ENCODE data around the gene MAPK7.

Gene MAPK7

GRCh38 chr17:19359856-19360255 is 18.4 kb upstream of the MAPK7 start:
- DNase-seq = no peak
- in situ Hi-C loops (cut with HindIII; ENCODE audit: low pct_ligation_motif_present, low pct_unique_long_range_greater_than_20kb, low sequenced_read_pairs) = loop anchor here (25.0 kb wide), 1 partner anchor 102 kb away; no protein-coding TSS in a partner anchor

GRCh38 chr17:19360772-19361171 is 17.5 kb upstream of the MAPK7 start:
- DNase-seq = no peak
- in situ Hi-C loops (cut with HindIII; ENCODE audit: low pct_ligation_motif_present, low pct_unique_long_range_greater_than_20kb, low sequenced_read_pairs) = loop anchor here (25.0 kb wide), 1 partner anchor 102 kb away; no protein-coding TSS in a partner anchor

DNA sequence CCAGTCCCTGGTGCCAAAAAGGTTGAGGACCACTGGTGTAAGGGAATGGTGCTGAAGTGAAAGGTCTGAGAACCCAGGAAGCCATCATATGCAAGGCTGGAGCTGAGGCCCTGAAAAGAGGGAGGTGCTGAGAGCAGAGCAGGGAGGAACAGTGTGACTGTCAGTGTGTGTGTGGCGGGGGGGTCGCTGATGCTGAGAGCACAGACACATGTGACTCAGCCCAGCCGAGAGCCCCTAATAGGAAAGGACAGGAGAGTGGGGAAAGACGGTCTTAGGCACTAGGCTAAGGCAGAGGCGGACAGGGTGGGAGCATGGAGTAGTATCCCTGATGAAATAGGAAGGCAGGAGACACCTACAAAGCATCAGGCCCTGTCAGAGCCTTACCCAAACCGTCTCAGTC is 17.0 kb upstream of the MAPK7 start:
- in situ Hi-C loops (cut with HindIII; ENCODE audit: low pct_ligation_motif_present, low pct_unique_long_range_greater_than_20kb, low sequenced_read_pairs) = loop anchor here (25.0 kb wide), 1 partner anchor 101 kb away; no protein-coding TSS in a partner anchor
- DNase-seq = no peak

GRCh38 chr17:19361944-19362276 is 16.4 kb upstream of the MAPK7 start:
- no peak for DNase-seq
- in situ Hi-C loops (cut with HindIII; ENCODE audit: low pct_ligation_motif_present, low pct_unique_long_range_greater_than_20kb, low sequenced_read_pairs) = loop anchor here (25.0 kb wide), 1 partner anchor 100 kb away; no protein-coding TSS in a partner anchor

DNA sequence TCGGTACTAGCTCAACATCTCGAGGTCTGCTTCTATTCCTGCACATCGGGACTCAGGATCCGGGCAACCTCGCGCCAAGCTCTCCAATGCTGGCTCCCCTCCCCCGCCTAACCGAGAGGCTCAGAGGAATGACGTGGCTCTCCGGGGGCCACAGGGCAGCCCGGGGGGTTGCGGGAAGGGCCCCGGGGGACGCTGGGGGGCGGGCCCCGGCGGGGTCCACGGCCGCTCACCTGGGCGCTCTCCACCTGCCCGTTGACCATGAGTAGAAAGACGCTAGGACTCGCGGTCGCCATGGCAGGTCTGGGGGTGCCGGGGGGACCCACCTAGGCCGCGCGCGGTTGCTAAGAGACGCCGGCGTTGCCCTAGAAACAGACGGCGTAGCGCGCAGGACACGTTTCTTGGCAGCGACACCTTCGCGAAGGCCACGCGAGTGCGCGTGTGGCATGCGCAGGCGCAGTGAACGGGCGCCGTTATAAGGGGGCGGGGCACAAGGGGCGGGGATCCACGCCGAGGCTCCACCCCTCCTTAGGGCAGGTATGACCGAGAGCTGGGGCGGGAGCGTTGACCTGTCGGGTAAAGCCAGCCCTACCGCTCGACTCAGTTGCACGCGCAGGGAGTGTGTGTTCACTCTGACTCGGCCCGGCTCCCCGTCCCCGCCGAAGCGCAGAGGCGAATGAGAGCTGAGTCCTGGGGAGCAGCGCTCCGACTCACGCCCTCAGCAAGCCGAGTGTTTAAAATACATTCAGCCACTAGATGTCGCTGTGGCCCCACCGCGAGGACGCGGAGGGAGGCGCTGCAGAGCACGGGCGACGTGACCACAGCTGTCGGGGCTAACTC is 15.8 kb upstream of the MAPK7 start, which contains the start of gene B9D1:
Gene B9D1, minus strand, starts transcription at position 447 of the 837 bp plus-strand sequence. Its CDS starts 154 bp downstream, at position 293.
- DNase-seq = peak; percentile 95
- in situ Hi-C loops (cut with HindIII; ENCODE audit: low pct_ligation_motif_present, low pct_unique_long_range_greater_than_20kb, low sequenced_read_pairs) = loop anchor here (25.0 kb wide), 1 partner anchor 100 kb away; no protein-coding TSS in a partner anchor

DNA sequence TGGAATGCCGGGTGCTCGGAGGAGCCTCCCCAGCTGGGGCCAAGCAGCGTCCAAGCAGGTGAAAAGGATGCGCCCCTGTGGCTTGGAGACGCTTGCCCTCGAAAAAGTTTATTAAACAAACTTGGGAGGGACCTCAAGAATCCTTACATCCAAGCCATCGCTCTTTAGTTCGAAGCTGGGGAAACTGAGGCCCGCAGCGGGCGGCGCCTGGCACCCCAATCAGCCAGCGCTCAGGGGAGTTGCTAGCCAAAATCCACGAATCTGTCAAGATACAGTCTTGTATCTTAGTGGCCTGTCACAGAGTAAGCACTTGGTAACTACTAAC is 15.2 kb upstream of the MAPK7 start:
- no peak for DNase-seq
- in situ Hi-C loops (cut with HindIII; ENCODE audit: low pct_ligation_motif_present, low pct_unique_long_range_greater_than_20kb, low sequenced_read_pairs) = loop anchor here (25.0 kb wide), 1 partner anchor 99 kb away; no protein-coding TSS in a partner anchor

- no peak for DNase-seq
- in situ Hi-C loops (cut with HindIII; ENCODE audit: low pct_ligation_motif_present, low pct_unique_long_range_greater_than_20kb, low sequenced_read_pairs) = loop anchor here (25.0 kb wide), 1 partner anchor 99 kb away; no protein-coding TSS in a partner anchor
These were observed 14.8 kb upstream of the MAPK7 start for GRCh38 chr17:19363460-19364035.

GRCh38 chr17:19364699-19365498 is 13.4 kb upstream of the MAPK7 start:
- DNase-seq = no peak
- in situ Hi-C loops (cut with HindIII; ENCODE audit: low pct_ligation_motif_present, low pct_unique_long_range_greater_than_20kb, low sequenced_read_pairs) = loop anchor here (25.0 kb wide), 1 partner anchor 97 kb away; no protein-coding TSS in a partner anchor

DNA sequence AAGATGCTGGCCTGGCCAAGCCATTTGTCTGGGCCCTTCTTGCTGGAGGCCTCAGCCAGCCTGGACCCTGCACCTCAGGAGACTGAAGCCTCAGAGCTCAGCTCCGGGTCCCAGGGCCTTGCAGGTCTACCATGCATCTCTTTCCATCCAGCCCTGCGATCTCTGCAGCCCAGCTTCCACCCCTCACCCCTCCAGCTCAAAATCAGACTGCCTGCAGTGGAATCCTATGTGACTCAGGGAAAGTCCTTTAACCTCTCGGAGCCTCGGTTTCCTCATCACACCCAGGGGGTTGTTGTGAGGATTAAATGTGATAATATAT is 12.8 kb upstream of the MAPK7 start:
- no peak for DNase-seq
- in situ Hi-C loops (cut with HindIII; ENCODE audit: low pct_ligation_motif_present, low pct_unique_long_range_greater_than_20kb, low sequenced_read_pairs) = loop anchor here (25.0 kb wide), 1 partner anchor 97 kb away; no protein-coding TSS in a partner anchor

DNA sequence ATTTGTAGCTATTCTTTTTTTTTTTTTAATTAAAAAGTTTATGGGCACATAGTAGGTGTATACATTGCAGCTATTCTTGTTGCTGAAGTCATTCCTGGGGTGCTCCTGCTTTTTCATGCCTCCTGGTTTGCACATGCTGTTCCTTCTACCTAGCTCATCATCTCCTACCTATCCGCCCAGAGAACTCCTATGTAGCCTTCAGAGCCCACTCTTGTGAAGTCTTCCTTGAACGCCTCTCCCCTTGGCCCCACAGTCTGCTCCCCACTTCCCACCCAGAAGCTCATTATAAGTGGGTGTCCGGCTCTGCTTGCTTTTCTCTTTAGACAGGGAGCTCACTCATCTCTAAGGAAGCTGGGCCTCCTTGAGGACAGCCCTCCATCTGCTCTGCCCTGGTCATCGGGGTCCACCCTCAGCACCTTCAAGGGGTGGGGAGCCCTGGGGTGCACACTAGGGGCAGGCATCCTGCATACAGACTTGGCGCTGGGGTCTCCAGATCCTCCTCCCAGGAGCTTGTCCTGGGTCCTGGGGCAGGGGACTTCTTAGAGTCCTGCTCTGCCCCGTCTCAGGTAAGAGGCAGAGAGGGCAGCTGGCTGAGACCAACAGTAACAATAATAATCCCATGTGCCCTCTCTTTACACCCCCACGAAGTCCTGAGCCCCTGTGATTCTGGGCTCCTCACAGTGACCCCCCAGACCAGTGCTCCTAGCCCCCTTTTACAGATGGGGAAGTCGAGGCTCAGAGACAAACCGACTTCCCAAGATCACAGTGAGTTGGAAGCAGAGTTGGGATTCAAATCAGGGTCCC is 12.3 kb upstream of the MAPK7 start:
- no peak for DNase-seq
- in situ Hi-C loops (cut with HindIII; ENCODE audit: low pct_ligation_motif_present, low pct_unique_long_range_greater_than_20kb, low sequenced_read_pairs) = loop anchor here (25.0 kb wide), 1 partner anchor 96 kb away; no protein-coding TSS in a partner anchor

DNA sequence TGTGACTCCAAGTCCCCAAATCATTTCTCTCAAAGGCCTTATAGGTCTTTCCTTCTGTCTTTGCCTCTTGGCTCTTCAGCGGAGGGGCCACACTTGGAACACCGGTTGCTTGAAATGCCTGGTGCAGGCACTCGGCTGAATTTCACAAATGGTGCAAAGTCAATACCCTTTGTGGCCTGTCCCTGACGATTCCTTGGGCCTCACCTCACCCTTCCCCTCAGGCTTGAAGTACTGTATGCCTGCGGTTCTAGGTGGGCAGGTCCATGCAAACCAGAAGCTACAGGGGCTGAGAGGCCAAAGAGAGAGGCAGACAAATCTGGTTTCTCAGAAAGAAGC is 11.7 kb upstream of the MAPK7 start:
- no peak for DNase-seq
- in situ Hi-C loops (cut with HindIII; ENCODE audit: low pct_ligation_motif_present, low pct_unique_long_range_greater_than_20kb, low sequenced_read_pairs) = loop anchor here (25.0 kb wide), 1 partner anchor 96 kb away; no protein-coding TSS in a partner anchor

DNA sequence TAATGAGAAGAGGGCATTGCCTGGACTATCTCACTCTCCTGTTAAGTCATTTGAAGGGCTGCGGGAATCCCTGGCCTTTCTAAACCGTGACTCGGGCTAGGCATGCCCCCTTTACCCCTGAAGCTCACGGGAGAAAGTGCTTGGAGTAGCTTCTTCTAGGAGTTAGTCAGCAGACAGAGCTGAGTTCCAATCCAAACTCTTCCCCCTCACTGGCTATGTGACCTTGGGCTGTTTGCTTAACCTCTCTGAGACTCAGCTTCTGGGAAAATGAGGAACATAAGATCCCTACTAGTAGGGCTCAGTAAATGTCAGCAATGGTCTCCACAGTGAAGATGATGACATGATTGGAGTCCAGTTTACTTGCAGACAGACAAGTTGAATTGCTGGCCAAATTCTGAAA is 10.1 kb upstream of the MAPK7 start:
- in situ Hi-C loops (cut with HindIII; ENCODE audit: low pct_ligation_motif_present, low pct_unique_long_range_greater_than_20kb, low sequenced_read_pairs) = loop anchor here (25.0 kb wide), 1 partner anchor 94 kb away; no protein-coding TSS in a partner anchor
- DNase-seq = no peak

GRCh38 chr17:19369107-19369778 is 9.1 kb upstream of the MAPK7 start:
- no peak for DNase-seq
- in situ Hi-C loops (cut with HindIII; ENCODE audit: low pct_ligation_motif_present, low pct_unique_long_range_greater_than_20kb, low sequenced_read_pairs) = loop anchor here (25.0 kb wide), 1 partner anchor 93 kb away; no protein-coding TSS in a partner anchor

DNA sequence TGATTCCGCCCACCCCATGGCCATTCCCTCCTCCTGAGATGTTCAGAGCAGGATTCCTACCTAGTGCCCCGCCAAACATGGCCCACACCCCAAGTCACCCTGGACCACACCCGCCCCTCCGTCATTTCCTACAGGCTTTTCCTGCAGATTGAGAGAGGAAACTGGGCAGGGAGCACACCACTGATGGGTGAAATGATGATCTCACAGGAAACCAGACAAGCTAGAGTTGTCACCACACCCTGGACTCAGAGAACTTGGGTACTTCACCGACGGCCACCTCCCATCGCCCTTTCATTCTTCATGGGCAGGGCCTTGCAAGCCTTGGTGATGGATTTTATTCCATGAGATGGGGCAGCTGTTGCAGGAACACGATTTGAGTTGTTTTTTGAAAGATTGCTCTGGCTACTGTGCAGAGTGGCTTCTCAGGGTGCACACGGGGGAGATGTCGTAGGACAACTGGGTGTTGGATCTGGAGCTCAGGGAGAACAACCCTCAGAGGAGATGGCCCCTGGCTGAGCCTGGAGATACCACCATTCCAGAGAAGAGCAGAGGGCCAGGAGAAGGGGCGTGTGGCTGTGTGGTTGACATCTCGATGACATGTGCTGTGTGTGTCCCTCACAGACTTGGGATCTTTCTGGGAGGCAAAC is 8.3 kb upstream of the MAPK7 start:
- in situ Hi-C loops (cut with HindIII; ENCODE audit: low pct_ligation_motif_present, low pct_unique_long_range_greater_than_20kb, low sequenced_read_pairs) = loop anchor here (25.0 kb wide), 1 partner anchor 92 kb away; no protein-coding TSS in a partner anchor
- DNase-seq = no peak

GRCh38 chr17:19370493-19370960 is 7.8 kb upstream of the MAPK7 start:
- no peak for DNase-seq
- in situ Hi-C loops (cut with HindIII; ENCODE audit: low pct_ligation_motif_present, low pct_unique_long_range_greater_than_20kb, low sequenced_read_pairs) = loop anchor here (25.0 kb wide), 1 partner anchor 92 kb away; no protein-coding TSS in a partner anchor

DNA sequence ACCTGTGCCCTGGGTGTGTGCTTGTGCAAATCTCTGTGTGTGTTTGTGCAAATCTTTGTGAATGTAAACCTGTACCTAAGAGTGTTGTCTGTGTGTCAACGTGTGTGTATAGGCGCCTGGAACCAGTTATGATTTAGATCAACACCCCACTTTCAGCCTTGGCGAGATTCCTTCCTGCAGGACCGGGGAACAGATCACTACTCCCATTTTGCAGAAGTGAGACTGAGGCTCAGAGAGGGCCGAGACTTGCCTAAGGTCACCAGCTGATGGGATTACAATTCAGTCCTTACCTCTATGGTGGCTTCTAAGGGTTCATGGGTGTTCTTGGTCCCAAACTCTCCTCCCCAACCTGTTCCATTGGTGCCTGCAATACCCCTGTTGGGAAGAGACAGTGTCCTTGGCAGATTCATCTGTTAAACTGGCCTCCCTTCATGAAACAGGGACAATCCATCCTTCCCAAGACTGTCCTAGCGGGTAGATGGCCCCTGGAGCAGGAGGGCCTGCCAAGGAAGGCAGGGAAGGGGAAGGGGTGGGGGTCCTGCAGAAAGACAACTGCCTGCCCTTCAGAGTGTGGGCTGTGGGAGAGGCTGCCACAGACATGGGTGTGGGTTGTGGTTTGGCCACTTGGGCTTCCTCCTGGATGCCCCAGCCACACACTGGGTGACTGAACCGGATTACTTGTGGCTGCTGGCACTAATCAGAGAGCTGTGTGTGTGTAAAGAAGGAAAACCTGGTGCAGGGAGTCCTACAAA is 6.9 kb upstream of the MAPK7 start:
- in situ Hi-C loops (cut with HindIII; ENCODE audit: low pct_ligation_motif_present, low pct_unique_long_range_greater_than_20kb, low sequenced_read_pairs) = loop anchor here (25.0 kb wide), 1 partner anchor 91 kb away; no protein-coding TSS in a partner anchor
- no peak for DNase-seq
